Measurements from ENCODE around the gene KLHDC7B.

KLHDC7B gene

GRCh38 chr22:50568626-50569025 lies 22.9 kb downstream of the KLHDC7B start:
- DNase-seq (ENCODE audit: extremely low read depth, low read depth): no peak
- TF ChIP-seq CTCF (IDR thresholded peaks at IDR 0.05; ENCODE audit: low read depth, low read length): no peak

GRCh38 chr22:50569041-50569459 lies 23.4 kb downstream of the KLHDC7B start:
- TF ChIP-seq CTCF (IDR thresholded peaks at IDR 0.05; ENCODE audit: low read depth, low read length): no peak
- DNase-seq (ENCODE audit: extremely low read depth, low read depth): no peak

GRCh38 chr22:50569896-50570535 lies 24.3 kb downstream of the KLHDC7B start:
- DNase-seq (ENCODE audit: extremely low read depth, low read depth): no peak
- no peak for TF ChIP-seq CTCF (IDR thresholded peaks at IDR 0.05; ENCODE audit: low read depth, low read length)

GRCh38 chr22:50570861-50571260 lies 25.2 kb downstream of the KLHDC7B start:
- TF ChIP-seq CTCF (IDR thresholded peaks at IDR 0.05; ENCODE audit: low read depth, low read length): no peak
- no peak for DNase-seq (ENCODE audit: extremely low read depth, low read depth)

- no peak for TF ChIP-seq CTCF (IDR thresholded peaks at IDR 0.05; ENCODE audit: low read depth, low read length)
Measured at GRCh38 chr22:50571264-50572175, 25.8 kb downstream of the KLHDC7B start.

GRCh38 chr22:50572965-50573364 lies 27.3 kb downstream of the KLHDC7B start:
- DNase-seq (ENCODE audit: extremely low read depth, low read depth): no peak
- TF ChIP-seq CTCF (IDR thresholded peaks at IDR 0.05; ENCODE audit: low read depth, low read length): no peak

More at GRCh38 chr22:50571264-50572175, 25.8 kb downstream of the KLHDC7B start:
- DNase-seq (ENCODE audit: extremely low read depth, low read depth): no peak
